ENCODE measurements around the gene LRRC49. TPM values are rescaled to one million over a fixed set of nuclear protein-coding genes. Genes with fewer than 3 reads are reported as not detected.

LRRC49 gene
- total RNA-seq, 2 donors from 2014 or later = 2.4 to 2.8 TPM

- Histone ChIP-seq H3K9ac (ENCODE audit: low read depth in 2 of 2, low read length in 2 of 2) (no peak overlapping the region), H3K4me1 (no peaks in the 10 kb centered on the region), H3K27ac (no peak overlapping the region), H3K36me3 (no peaks in the 10 kb centered on the region), H3K4me3 (no peak overlapping the region), H3K9me3 (no peaks in the 10 kb centered on the region), H3K27me3 (no peaks in the 10 kb centered on the region)
- no peak for TF ChIP-seq CTCF (IDR thresholded peaks at IDR 0.05)
- DNase-seq = no peak
- intact Hi-C loops (cut with DNase I) = no loop called here
Observed at GRCh38 chr15:71082803-71083202, 190.2 kb downstream of the LRRC49 start.

- H3K36me3 ChIP-seq = no peaks in the 10 kb centered on the region
- H3K4me1 ChIP-seq = no peaks in the 10 kb centered on the region
- H3K27me3 ChIP-seq = no peaks in the 10 kb centered on the region
- H3K27ac ChIP-seq = no peak overlapping the region
- no peaks in the 10 kb centered on the region for H3K9me3 ChIP-seq
- no peak for TF ChIP-seq CTCF (IDR thresholded peaks at IDR 0.05)
- no peak overlapping the region for H3K4me3 ChIP-seq
- no peak for DNase-seq
- intact Hi-C loops (cut with DNase I) = no loop called here
- no peak overlapping the region for H3K9ac ChIP-seq (ENCODE audit: low read depth in 2 of 2, low read length in 2 of 2)
Observed at GRCh38 chr15:71083349-71083748, 190.7 kb downstream of the LRRC49 start.

- no peak for DNase-seq
- intact Hi-C loops (cut with DNase I) = no loop called here
- no peak for TF ChIP-seq CTCF (IDR thresholded peaks at IDR 0.05)
Observed at GRCh38 chr15:71084264-71084663, 191.6 kb downstream of the LRRC49 start.

GRCh38 chr15:71085809-71086208 is 193.2 kb downstream of the LRRC49 start:
- H3K4me3 ChIP-seq = no peak overlapping the region
- H3K9me3 ChIP-seq = no peaks in the 10 kb centered on the region
- intact Hi-C loops (cut with DNase I) = no loop called here
- no peaks in the 10 kb centered on the region for H3K4me1 ChIP-seq
- H3K27me3 ChIP-seq = no peaks in the 10 kb centered on the region
- no peak for TF ChIP-seq CTCF (IDR thresholded peaks at IDR 0.05)
- no peaks in the 10 kb centered on the region for H3K36me3 ChIP-seq
- H3K9ac ChIP-seq (ENCODE audit: low read depth in 2 of 2, low read length in 2 of 2) = no peak overlapping the region
- no peak for DNase-seq
- no peak overlapping the region for H3K27ac ChIP-seq

More at GRCh38 chr15:71084264-71084663, 191.6 kb downstream of the LRRC49 start:
- H3K4me3 ChIP-seq = no peak overlapping the region
- no peaks in the 10 kb centered on the region for H3K4me1 ChIP-seq
- H3K9me3 ChIP-seq = no peaks in the 10 kb centered on the region
- no peak overlapping the region for H3K9ac ChIP-seq (ENCODE audit: low read depth in 2 of 2, low read length in 2 of 2)
- H3K27ac ChIP-seq = no peak overlapping the region
- H3K36me3 ChIP-seq = no peaks in the 10 kb centered on the region
- no peaks in the 10 kb centered on the region for H3K27me3 ChIP-seq

- Histone ChIP-seq H3K4me3 (no peak overlapping the region), H3K4me1 (peaks cover 1% of the 10 kb centered on the region), H3K9ac (ENCODE audit: low read depth in 2 of 2, low read length in 2 of 2) (no peak overlapping the region), H3K27me3 (no peaks in the 10 kb centered on the region), H3K36me3 (no peaks in the 10 kb centered on the region), H3K9me3 (no peaks in the 10 kb centered on the region), H3K27ac (no peak overlapping the region)
- intact Hi-C loops (cut with DNase I) = no loop called here
- DNase-seq = no peak
- TF ChIP-seq CTCF (IDR thresholded peaks at IDR 0.05) = no peak
Observed at GRCh38 chr15:71088155-71088554, 195.5 kb downstream of the LRRC49 start.

GRCh38 chr15:71088683-71089082 is 196.1 kb downstream of the LRRC49 start:
- Histone ChIP-seq H3K9me3 (no peaks in the 10 kb centered on the region), H3K27me3 (no peaks in the 10 kb centered on the region), H3K9ac (ENCODE audit: low read depth in 2 of 2, low read length in 2 of 2) (no peak overlapping the region), H3K4me3 (no peak overlapping the region), H3K36me3 (no peaks in the 10 kb centered on the region), H3K4me1 (peaks cover 4% of the 10 kb centered on the region), H3K27ac (no peak overlapping the region)
- DNase-seq = no peak
- intact Hi-C loops (cut with DNase I) = no loop called here
- TF ChIP-seq CTCF (IDR thresholded peaks at IDR 0.05) = no peak
